CD8-positive, alpha-beta memory T cell (primary cell): ENCODE data around the gene RPL38. TPM values are rescaled to one million over a fixed set of nuclear protein-coding genes. Genes with fewer than 3 reads are reported as not detected.
A peak's percentile ranks its signal among the peaks of the same experiment; 100 is the strongest.

Experiments used
- CTCF ChIA-PET: fragments of 350-600 bp; sonication (Branson Sonifier 250); formaldehyde crosslinking; loops from one replicate; lab custom pipeline; 2021; ENCODE audit warnings: antibody characterized with exemption; lab: Charles Lee
- POLR2A ChIA-PET: fragments of 350-600 bp; sonication (Branson Sonifier 250); formaldehyde crosslinking; loops from one replicate; lab custom pipeline; 2021; ENCODE audit warnings: antibody characterized with exemption; lab: Charles Lee
- DNase-seq, 5 donors: peaks; one replicate each; pipeline versions ENCODE4 v3.0.0 to v3.0.0-alpha.2; 2020 to 2022; ENCODE audit warnings: mixed read lengths in 1 of 5
- H3K27ac ChIP-seq: one replicate; pipeline ENCODE4 v1.7.0; 2013; ENCODE audit warnings: low read depth, mild to moderate bottlenecking, low read length, moderate library complexity
- H3K27me3 ChIP-seq: 2 replicates; pipeline ENCODE4 v1.7.0; 2013; ENCODE audit warnings: low read length, mild to moderate bottlenecking; ENCODE audit not compliant: insufficient read depth, poor library complexity, severe bottlenecking
- H3K36me3 ChIP-seq: 2 replicates; pipeline ENCODE4 v1.7.0; 2013; ENCODE audit warnings: mild to moderate bottlenecking, low read length, moderate library complexity; ENCODE audit not compliant: insufficient read depth
- H3K4me1 ChIP-seq: 2 replicates; pipeline ENCODE4 v1.7.0; 2013; ENCODE audit warnings: mild to moderate bottlenecking, low read length, moderate library complexity; ENCODE audit not compliant: insufficient read depth
- H3K4me3 ChIP-seq: 2 replicates; pipeline ENCODE4 v1.7.0; 2013; ENCODE audit warnings: mild to moderate bottlenecking, low read length
- H3K9me3 ChIP-seq: 2 replicates; pipeline ENCODE4 v1.7.0; 2013; ENCODE audit warnings: mild to moderate bottlenecking, low read length
- H3K27ac Mint-ChIP-seq, 8 donors: one replicate each; pipeline ENCODE4 v1.8.0; 2020 to 2021; ENCODE audit warnings: mixed read lengths in 8 of 8, mild to moderate bottlenecking in 6 of 8, inconsistent platforms in 3 of 8, moderate library complexity in 3 of 8
- H3K27me3 Mint-ChIP-seq, 2 donors: one replicate each; pipeline ENCODE4 v1.8.0; 2020 to 2021; ENCODE audit warnings: mixed read lengths in 2 of 2, mild to moderate bottlenecking in 1 of 2, moderate library complexity in 1 of 2
- H3K36me3 Mint-ChIP-seq, 3 donors: one replicate each; pipeline ENCODE4 v1.8.0; 2020 to 2021; ENCODE audit warnings: mixed read lengths in 3 of 3, inconsistent platforms in 1 of 3, mild to moderate bottlenecking in 1 of 3
- H3K4me1 Mint-ChIP-seq, 3 donors: one replicate each; pipeline ENCODE4 v1.8.0; 2020 to 2021; ENCODE audit warnings: mixed read lengths in 3 of 3, inconsistent platforms in 1 of 3, mild to moderate bottlenecking in 1 of 3
- H3K4me3 Mint-ChIP-seq, 7 donors: one replicate each; pipeline ENCODE4 v1.8.0; 2020 to 2021; ENCODE audit warnings: mixed read lengths in 7 of 7, mild to moderate bottlenecking in 6 of 7, moderate library complexity in 4 of 7, inconsistent platforms in 2 of 7
- H3K9me3 Mint-ChIP-seq, 5 donors: one replicate each; pipeline ENCODE4 v1.8.0; 2020 to 2022; ENCODE audit warnings: mixed read lengths in 5 of 5, mild to moderate bottlenecking in 3 of 5, moderate library complexity in 2 of 5, inconsistent platforms in 1 of 5
- polyA plus RNA-seq: library from polyadenylated mRNA; unstranded; fragments of 300-500 nt; fragmentation: Illumina TruSeq; gene quantifications from one replicate; pipeline ENCODE4 v1.2.3, GENCODE V29; 2021
- total RNA-seq, 2 experiments: library from RNA; stranded (reverse); gene quantifications; one replicate each; pipeline ENCODE4 v1.2.3, GENCODE V29; 2021

The RPL38 gene
- total and polyA plus RNA-seq, 3 experiments from 2014 or later, result 1,457 to 1,839 (median 1,489) TPM

DNA sequence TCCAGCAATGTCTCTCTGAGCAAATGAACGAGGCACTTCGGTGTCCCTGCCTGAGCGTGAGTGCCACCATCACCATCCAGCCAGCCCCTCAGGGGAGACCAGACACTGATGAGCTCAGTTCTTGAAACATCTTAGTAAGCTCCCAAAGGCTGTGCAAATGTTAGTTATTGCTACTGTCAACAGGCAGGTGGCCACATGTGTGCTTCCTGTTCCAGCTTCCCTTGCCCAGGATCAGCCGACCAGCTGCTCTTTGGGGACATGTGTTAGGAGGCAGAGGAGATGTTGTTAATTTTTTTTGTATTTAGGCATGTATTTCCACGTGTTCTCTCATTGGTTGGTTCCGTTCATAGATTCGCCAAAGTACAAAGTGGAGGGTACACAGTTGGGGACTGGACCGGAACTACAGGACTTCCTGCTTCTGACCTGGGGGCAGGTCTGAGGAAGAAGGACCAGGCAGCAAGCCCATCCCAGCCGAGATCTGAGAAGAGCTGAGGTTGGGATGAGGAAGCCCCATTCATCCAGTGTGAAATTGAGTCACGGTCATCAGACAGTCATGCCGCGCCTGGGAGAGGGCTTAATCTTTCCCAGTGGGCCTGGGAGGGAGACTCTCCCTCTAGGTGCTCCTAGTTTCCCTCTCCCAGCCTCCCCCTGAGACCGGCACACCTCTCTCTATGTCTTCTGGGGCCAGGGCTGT lies 13.7 kb downstream of the RPL38 start:
- Mint-ChIP-seq H3K27me3 (peaks cover 0 to 1% of the 10 kb centered on the region in 2 donors), H3K4me3 (peak overlapping the region in 1 of 7 donors; percentile 6), H3K4me1 (peaks cover 29 to 46% (median 38%) of the 10 kb centered on the region in 3 donors), H3K36me3 (peaks cover 4 to 23% (median 8%) of the 10 kb centered on the region in 3 donors), H3K9me3 (no peaks in the 10 kb centered on the region), H3K27ac (no peak overlapping the region)
- ChIA-PET POLR2A (no interaction called here), CTCF (interaction anchor here (1.0 to 1.2 kb wide), 2 partner anchors 14 to 79 kb away, joined by 3 to 4 read pairs; partner anchors contain the start of gene RPL38)
- H3K27ac ChIP-seq, result no peak overlapping the region
- H3K27me3 ChIP-seq, result no peaks in the 10 kb centered on the region
- H3K4me1 ChIP-seq, result peaks cover 28% of the 10 kb centered on the region
- no peak for DNase-seq
- H3K36me3 ChIP-seq, result no peaks in the 10 kb centered on the region
- H3K4me3 ChIP-seq, result no peak overlapping the region
- H3K9me3 ChIP-seq, result no peaks in the 10 kb centered on the region

GRCh38 chr17:74217888-74218287 lies 14.4 kb downstream of the RPL38 start:
- no peak overlapping the region for H3K27ac ChIP-seq
- ChIA-PET POLR2A (no interaction called here), CTCF (interaction anchor here (1.2 kb wide), 1 partner anchor 79 kb away, joined by 4 read pairs; no protein-coding TSS in a partner anchor)
- H3K27ac Mint-ChIP-seq, result no peak overlapping the region
- H3K4me1 Mint-ChIP-seq, result peaks cover 25 to 39% (median 33%) of the 10 kb centered on the region in 3 donors
- peaks cover 23% of the 10 kb centered on the region for H3K4me1 ChIP-seq
- no peaks in the 10 kb centered on the region for H3K36me3 ChIP-seq
- H3K9me3 Mint-ChIP-seq, result no peaks in the 10 kb centered on the region
- no peaks in the 10 kb centered on the region for H3K27me3 Mint-ChIP-seq
- DNase-seq, result no peak
- no peak overlapping the region for H3K4me3 Mint-ChIP-seq
- H3K27me3 ChIP-seq, result no peaks in the 10 kb centered on the region
- H3K9me3 ChIP-seq, result no peaks in the 10 kb centered on the region
- no peak overlapping the region for H3K4me3 ChIP-seq
- peaks cover 4 to 27% (median 10%) of the 10 kb centered on the region in 3 donors for H3K36me3 Mint-ChIP-seq

DNA sequence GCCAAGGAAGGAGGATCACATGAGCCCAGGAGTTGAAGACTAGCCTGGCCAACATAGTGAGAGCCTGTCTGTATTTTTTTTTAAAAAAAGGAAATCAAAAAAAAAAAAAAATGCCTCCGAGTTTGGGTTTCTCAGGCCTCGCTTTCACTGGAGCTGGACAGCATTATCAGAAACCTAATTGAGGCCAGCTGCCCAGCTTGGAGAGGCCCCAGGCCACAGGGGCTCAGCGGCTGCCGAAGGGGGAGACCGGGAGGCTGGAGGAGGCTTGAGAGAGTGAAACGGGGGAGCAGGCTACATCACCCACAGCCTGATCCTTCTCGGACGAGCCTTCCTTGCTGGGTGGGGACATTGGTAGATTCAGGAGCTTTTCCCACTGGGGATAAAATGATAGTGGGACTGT lies 15.0 kb downstream of the RPL38 start:
- no peaks in the 10 kb centered on the region for H3K36me3 ChIP-seq
- DNase-seq, result no peak
- CTCF ChIA-PET, result no interaction called here
- Mint-ChIP-seq H3K27me3 (no peaks in the 10 kb centered on the region), H3K4me3 (no peak overlapping the region), H3K27ac (no peak overlapping the region), H3K9me3 (no peaks in the 10 kb centered on the region), H3K4me1 (peaks cover 21 to 34% (median 28%) of the 10 kb centered on the region in 3 donors), H3K36me3 (peaks cover 4 to 28% (median 10%) of the 10 kb centered on the region in 3 donors)
- no peaks in the 10 kb centered on the region for H3K27me3 ChIP-seq
- no peak overlapping the region for H3K27ac ChIP-seq
- no peak overlapping the region for H3K4me3 ChIP-seq
- POLR2A ChIA-PET, result interaction anchor here (0.6 kb wide), 1 partner anchor 66 kb away, joined by 3 read pairs; no protein-coding TSS in a partner anchor
- H3K9me3 ChIP-seq, result no peaks in the 10 kb centered on the region
- peaks cover 23% of the 10 kb centered on the region for H3K4me1 ChIP-seq

GRCh38 chr17:74219576-74220133 lies 16.2 kb downstream of the RPL38 start:
- Histone ChIP-seq H3K4me3 (no peak overlapping the region), H3K4me1 (peaks cover 15% of the 10 kb centered on the region), H3K27ac (peak overlapping the region; percentile 12), H3K9me3 (no peaks in the 10 kb centered on the region), H3K36me3 (no peaks in the 10 kb centered on the region), H3K27me3 (no peaks in the 10 kb centered on the region)
- CTCF ChIA-PET, result no interaction called here
- H3K4me3 Mint-ChIP-seq, result peak overlapping the region in 1 of 7 donors; percentile 6
- no peak overlapping the region for H3K27ac Mint-ChIP-seq
- no peaks in the 10 kb centered on the region for H3K27me3 Mint-ChIP-seq
- DNase-seq, result no peak
- peaks cover 4 to 40% (median 17%) of the 10 kb centered on the region in 3 donors for H3K36me3 Mint-ChIP-seq
- POLR2A ChIA-PET, result no interaction called here
- peaks cover 16 to 24% (median 21%) of the 10 kb centered on the region in 3 donors for H3K4me1 Mint-ChIP-seq
- no peaks in the 10 kb centered on the region for H3K9me3 Mint-ChIP-seq

- no peak for DNase-seq
- Histone ChIP-seq H3K27ac (peak overlapping the region; percentile 12), H3K4me1 (peaks cover 10% of the 10 kb centered on the region), H3K27me3 (no peaks in the 10 kb centered on the region), H3K36me3 (no peaks in the 10 kb centered on the region), H3K9me3 (no peaks in the 10 kb centered on the region), H3K4me3 (no peak overlapping the region)
- no peak overlapping the region for H3K27ac Mint-ChIP-seq
- no peaks in the 10 kb centered on the region for H3K27me3 Mint-ChIP-seq
- peaks cover 13 to 18% (median 15%) of the 10 kb centered on the region in 3 donors for H3K4me1 Mint-ChIP-seq
- CTCF ChIA-PET, result no interaction called here
- POLR2A ChIA-PET, result no interaction called here
- H3K9me3 Mint-ChIP-seq, result no peaks in the 10 kb centered on the region
- no peak overlapping the region for H3K4me3 Mint-ChIP-seq
- peaks cover 4 to 45% (median 18%) of the 10 kb centered on the region in 3 donors for H3K36me3 Mint-ChIP-seq
These were observed 16.7 kb downstream of the RPL38 start for GRCh38 chr17:74220219-74220618.

- POLR2A ChIA-PET, result no interaction called here
- peaks cover 6 to 14% (median 9%) of the 10 kb centered on the region in 3 donors for H3K4me1 Mint-ChIP-seq
- Histone ChIP-seq H3K4me1 (peaks cover under 1% of the 10 kb centered on the region), H3K27ac (no peak overlapping the region), H3K9me3 (no peaks in the 10 kb centered on the region), H3K4me3 (no peak overlapping the region), H3K27me3 (no peaks in the 10 kb centered on the region), H3K36me3 (no peaks in the 10 kb centered on the region)
- no peaks in the 10 kb centered on the region for H3K27me3 Mint-ChIP-seq
- H3K27ac Mint-ChIP-seq, result peak overlapping the region in 1 of 8 donors; percentile 24
- H3K36me3 Mint-ChIP-seq, result peaks cover 4 to 52% (median 18%) of the 10 kb centered on the region in 3 donors
- no peaks in the 10 kb centered on the region for H3K9me3 Mint-ChIP-seq
- H3K4me3 Mint-ChIP-seq, result no peak overlapping the region
- CTCF ChIA-PET, result interaction anchor here (1.4 kb wide), 1 partner anchor 18 kb away, joined by 4 read pairs; the partner anchor contains the start of gene RPL38
- no peak for DNase-seq
These were observed 17.7 kb downstream of the RPL38 start for GRCh38 chr17:74220946-74221818.

GRCh38 chr17:74222399-74222798 lies 18.9 kb downstream of the RPL38 start:
- H3K4me1 ChIP-seq, result no peaks in the 10 kb centered on the region
- Mint-ChIP-seq H3K27me3 (no peaks in the 10 kb centered on the region), H3K9me3 (no peaks in the 10 kb centered on the region), H3K4me1 (peaks cover 5 to 10% (median 10%) of the 10 kb centered on the region in 3 donors), H3K4me3 (no peak overlapping the region), H3K27ac (no peak overlapping the region), H3K36me3 (peaks cover 4 to 53% (median 16%) of the 10 kb centered on the region in 3 donors)
- DNase-seq, result no peak
- no peak overlapping the region for H3K27ac ChIP-seq
- POLR2A ChIA-PET, result interaction anchor here (0.6 kb wide), 1 partner anchor 65 kb away, joined by 5 read pairs; no protein-coding TSS in a partner anchor
- CTCF ChIA-PET, result interaction anchor here (1.0 to 1.4 kb wide), 4 partner anchors 9 to 78 kb away, joined by 3 to 4 read pairs (median 4); partner anchors contain the start of genes RPL38 and TTYH2
- no peaks in the 10 kb centered on the region for H3K27me3 ChIP-seq
- H3K9me3 ChIP-seq, result no peaks in the 10 kb centered on the region
- H3K36me3 ChIP-seq, result no peaks in the 10 kb centered on the region
- no peak overlapping the region for H3K4me3 ChIP-seq
